K562 (cell line): ENCODE measurements around the gene AGAP1.

Experiments used
- NFYB ChIP-seq: IDR thresholded peaks from 2 replicates; pipeline ENCODE4 v1.6.1; 2011; ENCODE audit warnings: mild to moderate bottlenecking, moderate library complexity; ENCODE audit not compliant: insufficient read length; ENCODE audit errors: extremely low read depth
- YY1 ChIP-seq, 3 experiments: IDR thresholded peaks; 2 replicates each; pipeline ENCODE4 v1.6.1; 2011; ENCODE audit warnings: low read length in 2 of 3, mild to moderate bottlenecking in 2 of 3, moderate library complexity in 2 of 3, borderline replicate concordance in 1 of 3, control low read depth in 1 of 3, low read depth in 1 of 3; ENCODE audit not compliant: insufficient read depth in 3 of 3, insufficient replicate concordance in 2 of 3, control insufficient read depth in 1 of 3, insufficient read length in 1 of 3; ENCODE audit errors: extremely low read depth in 1 of 3

DNA sequence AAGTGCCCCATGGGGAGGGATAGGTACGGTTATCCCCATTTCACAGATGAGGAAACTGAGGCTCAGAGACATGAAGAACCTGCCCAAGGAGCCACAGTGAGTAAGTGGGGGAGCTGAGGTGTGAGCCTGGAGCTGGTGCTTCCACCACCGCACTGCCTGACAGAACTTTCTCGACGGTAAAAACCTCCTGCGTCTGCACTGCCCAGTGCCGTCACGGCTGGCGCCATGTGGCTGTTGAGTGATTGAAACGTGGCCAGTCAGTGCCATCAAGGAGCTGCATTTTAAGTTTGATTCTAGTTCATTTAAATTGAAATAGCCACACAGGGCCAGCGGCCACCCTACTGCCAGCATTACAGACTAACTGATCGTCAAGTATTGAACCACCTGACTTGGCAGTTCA lies 217.1 kb downstream of the AGAP1 start:
- TF ChIP-seq NFYB: no peak
- TF ChIP-seq YY1 (IDR thresholded peaks at IDR 0.05; ENCODE audit: borderline replicate concordance in 1 of 3, control insufficient read depth in 1 of 3, extremely low read depth in 1 of 3, insufficient read depth in 3 of 3, insufficient read length in 1 of 3, insufficient replicate concordance in 2 of 3, low read depth in 1 of 3, low read length in 2 of 3): no peak
